HG02973 (cell line): ENCODE results near the gene PAPPA.

ENCODE experiments used
- ATAC-seq: cut with Tn5 transposase; IDR thresholded peaks from one replicate; pipeline ENCODE4 v1.9.1; 2021; ENCODE audit warnings: moderate library complexity; ENCODE audit not compliant: unreplicated experiment

PAPPA gene

GRCh38 chr9:116178481-116179211 lies 25.1 kb downstream of the PAPPA start:
- ATAC-seq: no peak

- no peak for ATAC-seq
Observed at GRCh38 chr9:116179568-116179967, 26.0 kb downstream of the PAPPA start.

- ATAC-seq: no peak
Observed at GRCh38 chr9:116181853-116182610, 28.4 kb downstream of the PAPPA start.

- ATAC-seq: no peak
Observed at GRCh38 chr9:116182876-116183275, 29.3 kb downstream of the PAPPA start.

GRCh38 chr9:116187570-116188170 lies 34.1 kb downstream of the PAPPA start:
- ATAC-seq: no peak

GRCh38 chr9:116189683-116190082 lies 36.1 kb downstream of the PAPPA start:
- ATAC-seq: no peak

- no peak for ATAC-seq
Observed at GRCh38 chr9:116190637-116191396, 37.2 kb downstream of the PAPPA start.

- ATAC-seq: no peak
Observed at GRCh38 chr9:116191576-116192415, 38.2 kb downstream of the PAPPA start.

GRCh38 chr9:116193636-116194035 lies 40.0 kb downstream of the PAPPA start:
- ATAC-seq: no peak

GRCh38 chr9:116196806-116197205 lies 43.2 kb downstream of the PAPPA start:
- ATAC-seq: no peak

GRCh38 chr9:116198344-116198743 lies 44.8 kb downstream of the PAPPA start:
- ATAC-seq: no peak

- ATAC-seq: no peak
Observed at GRCh38 chr9:116202219-116202912, 48.8 kb downstream of the PAPPA start.

- no peak for ATAC-seq
Observed at GRCh38 chr9:116204252-116204882, 50.8 kb downstream of the PAPPA start.

- ATAC-seq: no peak
Observed at GRCh38 chr9:116207371-116208111, 54.0 kb downstream of the PAPPA start.

GRCh38 chr9:116208417-116209232 lies 55.0 kb downstream of the PAPPA start:
- no peak for ATAC-seq

GRCh38 chr9:116209414-116210116 lies 56.0 kb downstream of the PAPPA start:
- ATAC-seq: no peak
